GM19043 (cell line): Measurements from ENCODE around the gene PREX1.

Experiments
- ATAC-seq: cut with Tn5 transposase; IDR thresholded peaks from one replicate; pipeline ENCODE4 v1.9.1; 2021; ENCODE audit warnings: low read depth; ENCODE audit not compliant: unreplicated experiment

The PREX1 gene

DNA sequence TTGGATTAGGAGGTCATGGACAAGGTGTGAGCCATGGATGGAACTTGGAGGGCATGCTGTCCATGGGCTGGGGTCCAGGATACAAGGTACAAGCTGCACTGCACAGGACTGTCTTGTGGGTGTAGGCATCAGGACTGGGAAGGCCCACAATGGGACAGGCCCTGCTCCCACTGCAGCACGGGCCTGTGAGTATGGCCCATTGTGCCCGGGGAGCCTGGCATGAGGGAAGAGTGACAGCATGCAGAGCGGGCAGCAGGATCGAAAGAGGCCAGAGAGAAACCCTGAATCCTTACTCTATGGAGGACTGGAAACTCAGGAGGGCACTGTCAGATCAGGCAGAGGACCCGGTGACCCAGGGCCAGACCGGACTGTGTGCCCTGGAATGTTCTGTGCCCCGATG lies 211.3 kb downstream of the PREX1 start:
- ATAC-seq: no peak

DNA sequence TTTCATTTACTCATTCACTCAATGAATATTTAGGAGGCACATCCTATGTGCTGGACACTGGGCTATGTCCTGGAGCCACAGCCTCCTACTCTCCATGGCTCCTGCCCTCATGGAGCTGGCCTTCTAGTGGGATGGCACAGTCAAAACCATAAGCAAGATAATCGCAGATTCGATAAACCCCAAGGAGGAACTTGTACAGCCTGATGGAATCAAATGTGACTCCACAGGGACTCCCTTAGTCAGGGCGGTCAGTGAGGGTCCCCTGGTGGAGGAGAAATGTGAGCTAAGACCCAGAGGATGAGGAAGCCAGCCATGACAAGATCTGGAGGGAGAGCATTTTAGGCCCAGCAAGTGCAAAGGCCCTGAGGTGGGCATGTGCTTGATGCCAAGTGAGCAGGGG lies 211.9 kb downstream of the PREX1 start:
- ATAC-seq: no peak

- no peak for ATAC-seq
Measured at GRCh38 chr20:48614593-48615274, 213.1 kb downstream of the PREX1 start.

- no peak for ATAC-seq
Measured at GRCh38 chr20:48613926-48614325, 213.9 kb downstream of the PREX1 start.

DNA sequence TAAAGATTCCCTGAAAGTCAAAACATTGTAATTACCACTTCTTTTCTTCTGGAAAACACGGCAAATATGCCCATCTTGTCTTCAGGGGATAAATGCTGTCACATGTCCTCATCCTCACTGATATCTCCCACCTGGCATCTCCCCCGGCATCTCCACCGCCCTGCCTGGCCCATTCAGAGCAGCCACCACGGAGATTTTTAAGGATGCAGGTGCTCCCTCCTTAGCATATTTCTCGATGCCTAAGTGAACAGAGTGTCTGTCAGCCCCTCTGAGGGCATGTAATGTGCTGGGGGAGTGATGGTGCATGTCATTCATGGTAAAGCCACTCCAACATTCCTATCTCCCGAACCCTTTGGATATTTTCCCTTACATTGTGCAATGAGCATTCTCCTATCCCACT lies 215.5 kb downstream of the PREX1 start:
- ATAC-seq: no peak

DNA sequence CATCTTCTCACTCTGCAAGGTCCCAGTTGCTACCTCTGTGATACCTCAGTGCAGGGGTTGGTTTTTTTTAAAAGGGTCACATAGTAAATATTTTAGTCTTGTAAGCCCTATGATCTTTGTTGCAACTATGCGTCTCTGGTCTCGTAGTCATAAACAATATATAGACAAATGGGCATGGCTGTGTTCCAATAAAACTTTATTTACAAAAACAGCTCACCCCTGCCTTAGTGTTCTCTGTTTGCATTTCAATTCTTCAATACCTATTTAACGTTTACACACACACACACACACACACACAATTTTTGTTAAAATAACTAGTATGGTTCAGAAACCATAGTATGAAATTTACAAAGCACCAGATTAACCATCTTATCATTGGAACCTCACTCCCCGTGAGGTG lies 216.8 kb downstream of the PREX1 start:
- ATAC-seq: no peak

DNA sequence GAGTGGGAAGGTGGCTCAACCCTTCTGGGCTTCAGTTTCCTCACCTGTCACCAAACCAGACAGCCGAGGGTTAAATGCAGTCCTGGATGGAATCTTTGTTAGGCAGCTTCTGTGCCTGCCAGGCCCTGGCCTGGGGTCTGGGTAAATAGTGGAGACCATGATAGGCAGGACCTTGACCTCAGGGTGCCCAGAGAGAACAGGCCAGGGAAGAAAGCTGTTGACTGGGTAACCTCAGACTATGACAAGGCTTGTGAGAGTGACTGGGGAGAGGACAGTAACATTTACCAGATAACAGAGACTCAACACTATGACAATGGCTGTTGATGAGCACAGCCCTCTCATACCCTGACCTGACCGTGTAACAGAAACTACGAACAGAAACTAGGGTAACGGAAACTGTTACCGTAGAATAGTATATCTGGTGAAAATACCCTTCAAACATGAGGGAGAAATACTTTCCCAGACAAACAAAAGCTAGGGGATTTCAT lies 218.3 kb downstream of the PREX1 start:
- ATAC-seq: no peak

- ATAC-seq: no peak
Measured at GRCh38 chr20:48608756-48609155, 219.0 kb downstream of the PREX1 start.

GRCh38 chr20:48607544-48607865 lies 220.3 kb downstream of the PREX1 start:
- ATAC-seq: no peak

- ATAC-seq: no peak
Measured at GRCh38 chr20:48606841-48607543, 220.8 kb downstream of the PREX1 start.

DNA sequence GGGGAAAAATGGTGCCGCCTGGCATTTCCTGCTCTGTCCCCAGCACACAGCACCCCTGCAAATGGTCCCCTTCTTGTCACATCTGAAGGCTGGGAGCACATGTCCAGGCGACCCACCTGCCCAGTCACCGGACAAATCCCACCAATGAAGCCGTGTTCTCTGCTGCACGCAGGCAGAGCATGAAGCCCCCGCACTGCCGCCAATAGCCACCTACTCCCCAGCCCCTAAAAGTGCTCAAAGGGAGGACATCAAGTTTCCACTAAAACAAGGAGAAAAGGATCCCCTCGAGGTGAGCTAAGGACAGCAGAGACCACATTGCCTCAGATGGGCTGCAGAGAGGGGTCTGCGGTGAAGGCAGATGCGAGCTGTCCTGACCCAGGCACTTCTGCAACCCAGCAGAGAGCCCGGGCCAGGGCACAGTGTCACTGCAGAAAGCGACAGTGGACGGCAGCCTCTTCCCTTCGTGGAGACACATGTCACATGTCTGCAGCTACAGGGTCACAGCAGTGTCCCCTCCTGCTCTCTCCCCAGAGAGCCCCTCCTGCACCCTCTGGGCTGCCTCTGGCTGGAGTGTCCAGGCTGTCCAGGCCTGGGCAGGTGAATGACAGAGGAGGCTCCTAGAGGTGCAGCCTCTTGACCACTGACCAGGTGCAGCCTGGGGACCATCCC lies 221.5 kb downstream of the PREX1 start:
- ATAC-seq: no peak

DNA sequence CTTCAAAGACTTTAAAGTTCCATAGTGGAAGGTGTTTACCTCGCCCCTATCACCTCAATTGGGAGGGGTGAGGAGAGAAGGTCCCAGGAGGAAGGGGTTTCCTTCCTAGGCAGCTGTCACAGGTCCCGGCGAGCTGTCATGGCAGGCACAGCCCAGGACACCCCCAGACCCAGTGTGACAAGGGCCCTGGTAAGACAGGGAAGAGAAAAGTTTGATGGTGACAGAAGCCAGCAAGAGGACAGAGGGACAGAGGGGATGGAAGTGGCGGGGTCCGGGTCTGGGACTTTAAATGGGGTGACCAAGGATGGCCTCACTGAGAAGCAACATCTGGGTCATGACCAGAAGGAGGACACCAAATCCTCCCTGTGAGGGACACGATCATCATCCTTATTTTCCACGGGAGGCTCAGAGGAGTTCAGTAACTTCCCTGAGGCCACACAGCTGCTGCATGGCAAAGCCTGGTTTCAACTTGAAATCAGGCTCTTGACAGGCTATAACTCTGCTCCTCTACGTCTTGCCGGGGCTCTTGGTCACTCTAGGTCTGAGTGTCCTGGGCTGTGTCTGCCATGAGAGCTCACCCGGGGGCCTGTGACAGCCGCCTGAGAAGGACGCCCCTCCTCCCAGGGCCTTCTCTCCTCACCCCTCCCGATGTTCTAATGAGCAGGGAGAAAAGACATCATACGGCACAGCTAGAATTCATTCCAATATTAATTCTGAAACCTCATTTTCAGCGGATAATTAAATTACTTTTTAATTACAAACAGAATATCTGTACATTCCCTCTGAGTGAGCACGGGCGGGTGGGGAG lies 222.2 kb downstream of the PREX1 start:
- no peak for ATAC-seq

GRCh38 chr20:48604936-48605335 lies 222.9 kb downstream of the PREX1 start:
- ATAC-seq: no peak

DNA sequence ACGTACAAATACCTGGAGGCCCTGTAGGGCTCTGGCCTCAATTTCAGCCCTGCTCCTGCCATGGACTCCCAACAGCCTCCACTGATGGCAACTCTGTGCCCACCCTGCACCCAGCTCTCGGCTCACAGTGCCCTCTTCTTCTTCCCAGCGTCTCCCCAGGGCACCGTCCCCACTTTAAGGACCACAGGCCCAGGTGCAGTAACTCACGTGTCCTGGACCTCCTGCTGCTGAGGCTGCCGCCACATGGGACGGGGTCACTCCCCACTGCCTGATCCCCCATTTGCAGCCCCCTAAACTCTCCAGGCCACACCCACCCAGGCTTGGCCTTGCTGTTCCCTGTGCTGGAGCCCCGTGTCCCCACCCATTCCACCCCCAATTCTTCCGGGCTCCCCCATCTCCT lies 223.4 kb downstream of the PREX1 start:
- ATAC-seq: no peak

GRCh38 chr20:48603819-48604405 lies 223.9 kb downstream of the PREX1 start:
- no peak for ATAC-seq

GRCh38 chr20:48603116-48603818 lies 224.5 kb downstream of the PREX1 start:
- ATAC-seq: no peak

- ATAC-seq: no peak
Measured at GRCh38 chr20:48601798-48602197, 226.0 kb downstream of the PREX1 start.

DNA sequence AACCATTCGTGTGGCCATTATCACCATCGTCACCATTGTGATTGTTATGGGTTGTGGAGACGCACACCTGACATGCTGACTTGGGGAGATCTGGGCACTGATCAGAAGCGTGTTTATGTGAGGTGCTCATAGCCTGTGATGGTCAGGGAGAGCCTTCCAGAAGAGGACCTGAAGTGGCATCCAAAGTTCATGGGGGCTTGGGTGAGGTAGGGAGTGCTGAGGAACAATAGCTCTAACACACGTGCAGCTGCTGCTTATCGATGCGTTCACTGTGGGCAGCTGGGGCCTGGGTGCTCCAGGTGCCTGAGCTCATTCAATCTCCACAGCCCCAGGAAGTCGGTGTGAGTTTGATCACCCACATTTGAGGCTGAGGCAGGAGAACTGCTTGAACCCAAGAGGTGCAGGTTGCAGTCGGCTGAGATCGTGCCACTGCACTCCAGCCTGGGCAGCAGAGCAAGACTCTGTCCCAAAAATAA lies 227.3 kb downstream of the PREX1 start:
- ATAC-seq: no peak

GRCh38 chr20:48599748-48600469 lies 227.9 kb downstream of the PREX1 start:
- ATAC-seq: no peak
